Breast epithelium (tissue), 4 donors: ENCODE data around the gene PALM2AKAP2. TPM values are rescaled to one million over a fixed set of nuclear protein-coding genes. Genes with fewer than 3 reads are reported as not detected.

Experiments used
- DNase-seq, 2 donors: peaks; one replicate each; pipeline ENCODE4 v3.0.0-alpha.2; 2019; ENCODE audit warnings: low spot score in 2 of 2
- H3K27ac ChIP-seq, 2 donors: fragments of 200-600 bp; sonication (generic) in 1 of 2; one replicate each; pipeline ENCODE4 v1.5.1; 2016 to 2019; ENCODE audit warnings: mild to moderate bottlenecking in 1 of 2
- H3K27me3 ChIP-seq, 2 donors: fragments of 200-600 bp; sonication (generic) in 1 of 2; one replicate each; pipeline versions ENCODE4 v1.5.1 to v1.6.0; 2017 to 2019; ENCODE audit warnings: control low read depth in 1 of 2, mild to moderate bottlenecking in 1 of 2
- H3K36me3 ChIP-seq: fragments of 200-600 bp; one replicate; pipeline ENCODE4 v1.5.1; 2019
- H3K4me1 ChIP-seq, 2 donors: fragments of 200-600 bp; sonication (generic); one replicate each; pipeline ENCODE4 v1.5.1; 2016 to 2019; ENCODE audit warnings: control low read depth in 1 of 2
- H3K4me3 ChIP-seq, 3 donors: fragments of 200-600 bp; sonication (generic); 1 replicate in 2 of 3; 2 replicates in 1 of 3; pipeline ENCODE4 v1.5.1; 2016 to 2019; ENCODE audit warnings: mild to moderate bottlenecking in 3 of 3, moderate library complexity in 2 of 3
- H3K9me3 ChIP-seq, 2 donors: fragments of 200-600 bp; sonication (generic) in 1 of 2; one replicate each; pipeline ENCODE4 v1.5.1; 2016 to 2019; ENCODE audit warnings: control low read depth in 1 of 2
- POLR2A ChIP-seq: fragments of 450-650 bp; IDR thresholded peaks from one replicate; pipeline ENCODE4 v1.6.1; 2016; ENCODE audit warnings: antibody characterized with exemption, mild to moderate bottlenecking, moderate library complexity
- POLR2AphosphoS5 ChIP-seq, 3 donors: sonication (generic); formaldehyde crosslinking; IDR thresholded peaks; one replicate each; pipeline ENCODE4 v1.6.1; 2017; ENCODE audit warnings: antibody characterized with exemption in 3 of 3
- intact Hi-C: fragments of 100-400 bp; cut with DNase I; formaldehyde crosslinking; loops from one replicate; pipeline ENCODE4 v1.15.1; 2023; ENCODE audit warnings: low total_unique reads
- total RNA-seq, 3 donors: library from RNA; depleted of rRNA; stranded (reverse); fragments of >200 nt; gene quantifications; one replicate each; pipeline ENCODE4 v1.1.0, GENCODE V29; 2016
- TF ChIP-seq, protein P1 (sequence below), 3 donors: fragments of 450-650 bp; IDR thresholded peaks; one replicate each; pipeline ENCODE4 v1.5.1; 2016 to 2017; ENCODE audit warnings: antibody characterized with exemption in 3 of 3, mild to moderate bottlenecking in 3 of 3, moderate library complexity in 3 of 3

The PALM2AKAP2 gene
- total RNA-seq, 3 donors from 2014 or later = 6.4 to 41.4 (median 8.8) TPM

DNA sequence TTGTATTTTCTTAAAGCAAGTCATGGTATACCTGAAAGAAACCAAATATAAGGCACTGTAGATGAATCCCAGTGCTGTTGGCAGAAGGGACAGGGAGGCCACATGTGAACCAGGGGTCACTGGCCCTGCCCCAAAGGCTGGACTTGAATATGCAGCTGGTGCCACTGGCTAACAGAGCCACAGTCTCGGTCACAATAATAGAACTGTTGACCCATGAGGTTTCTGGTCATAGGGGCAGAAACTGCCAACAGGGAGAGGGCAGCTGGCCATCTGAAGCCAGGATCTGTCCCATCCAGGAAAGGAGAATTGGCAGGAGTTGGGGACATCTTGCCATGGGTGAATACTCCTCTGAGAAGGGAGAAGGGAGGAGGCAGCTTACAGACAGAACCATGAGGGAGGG lies 31.9 kb downstream of the PALM2AKAP2 start:
- Histone ChIP-seq H3K9me3 (no peaks in the 10 kb centered on the region), H3K4me1 (no peaks in the 10 kb centered on the region), H3K27ac (no peak overlapping the region), H3K36me3 (no peaks in the 10 kb centered on the region), H3K4me3 (no peak overlapping the region), H3K27me3 (no peaks in the 10 kb centered on the region)
- intact Hi-C loops = no loop called here
- no peak for DNase-seq
- TF ChIP-seq, protein P1, sequence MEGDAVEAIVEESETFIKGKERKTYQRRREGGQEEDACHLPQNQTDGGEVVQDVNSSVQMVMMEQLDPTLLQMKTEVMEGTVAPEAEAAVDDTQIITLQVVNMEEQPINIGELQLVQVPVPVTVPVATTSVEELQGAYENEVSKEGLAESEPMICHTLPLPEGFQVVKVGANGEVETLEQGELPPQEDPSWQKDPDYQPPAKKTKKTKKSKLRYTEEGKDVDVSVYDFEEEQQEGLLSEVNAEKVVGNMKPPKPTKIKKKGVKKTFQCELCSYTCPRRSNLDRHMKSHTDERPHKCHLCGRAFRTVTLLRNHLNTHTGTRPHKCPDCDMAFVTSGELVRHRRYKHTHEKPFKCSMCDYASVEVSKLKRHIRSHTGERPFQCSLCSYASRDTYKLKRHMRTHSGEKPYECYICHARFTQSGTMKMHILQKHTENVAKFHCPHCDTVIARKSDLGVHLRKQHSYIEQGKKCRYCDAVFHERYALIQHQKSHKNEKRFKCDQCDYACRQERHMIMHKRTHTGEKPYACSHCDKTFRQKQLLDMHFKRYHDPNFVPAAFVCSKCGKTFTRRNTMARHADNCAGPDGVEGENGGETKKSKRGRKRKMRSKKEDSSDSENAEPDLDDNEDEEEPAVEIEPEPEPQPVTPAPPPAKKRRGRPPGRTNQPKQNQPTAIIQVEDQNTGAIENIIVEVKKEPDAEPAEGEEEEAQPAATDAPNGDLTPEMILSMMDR (IDR thresholded peaks at IDR 0.05) = no peak
- TF ChIP-seq POLR2AphosphoS5 (IDR thresholded peaks at IDR 0.05) = no peak
- TF ChIP-seq POLR2A = no peak

DNA sequence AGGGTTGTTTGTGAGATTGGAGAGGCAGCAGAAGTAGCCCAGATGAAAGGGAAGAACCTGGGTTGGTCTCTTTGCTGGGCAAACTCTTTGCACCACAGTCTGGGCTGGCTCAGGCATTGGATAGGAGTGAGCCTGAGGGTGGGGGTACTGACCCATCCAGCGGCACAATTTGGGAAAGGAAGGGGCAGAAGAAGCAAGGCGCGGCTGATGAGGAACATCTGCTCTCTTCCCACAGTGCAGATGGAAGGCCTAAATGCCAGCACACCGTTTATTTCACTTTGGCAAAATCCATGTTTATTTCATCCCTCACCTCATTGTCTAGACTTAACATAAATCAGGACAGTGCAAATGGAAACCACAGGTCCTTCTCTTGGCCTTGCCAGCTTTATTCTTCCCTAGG lies 32.3 kb downstream of the PALM2AKAP2 start:
- DNase-seq = no peak
- TF ChIP-seq POLR2A = no peak
- TF ChIP-seq, protein P1 (IDR thresholded peaks at IDR 0.05) = no peak
- TF ChIP-seq POLR2AphosphoS5 (IDR thresholded peaks at IDR 0.05) = no peak
- no peak overlapping the region for H3K27ac ChIP-seq
- intact Hi-C loops = no loop called here
- no peaks in the 10 kb centered on the region for H3K9me3 ChIP-seq
- no peaks in the 10 kb centered on the region for H3K36me3 ChIP-seq
- H3K4me1 ChIP-seq = no peaks in the 10 kb centered on the region
- no peaks in the 10 kb centered on the region for H3K27me3 ChIP-seq
- H3K4me3 ChIP-seq = no peak overlapping the region

DNA sequence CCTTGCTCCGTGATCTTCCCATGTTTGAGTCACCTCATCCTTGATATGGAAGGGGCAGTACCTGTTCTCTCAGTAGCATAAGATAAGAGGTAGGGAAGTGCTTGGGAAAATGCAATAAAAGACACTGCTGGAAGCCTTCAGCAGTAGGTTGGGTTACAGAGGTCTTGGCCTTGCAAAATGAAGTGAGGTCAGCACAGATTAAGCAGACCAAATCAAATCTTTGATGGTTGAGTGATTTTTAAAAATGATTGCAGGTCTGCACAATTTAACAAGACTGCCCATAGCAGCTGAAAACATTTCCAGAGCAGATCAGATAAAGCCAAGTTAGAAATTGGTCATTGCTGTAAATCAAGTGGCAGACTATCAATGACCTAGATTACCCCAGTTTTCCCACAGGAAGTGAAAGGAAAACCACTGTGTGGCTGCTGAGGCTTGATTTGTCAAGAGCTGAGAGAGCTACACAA lies 32.9 kb downstream of the PALM2AKAP2 start:
- Histone ChIP-seq H3K4me1 (no peaks in the 10 kb centered on the region), H3K4me3 (no peak overlapping the region), H3K9me3 (no peaks in the 10 kb centered on the region), H3K36me3 (no peaks in the 10 kb centered on the region), H3K27ac (no peak overlapping the region), H3K27me3 (no peaks in the 10 kb centered on the region)
- intact Hi-C loops = no loop called here
- DNase-seq = no peak
- TF ChIP-seq POLR2AphosphoS5 (IDR thresholded peaks at IDR 0.05) (no peak), POLR2A (no peak)
- TF ChIP-seq, protein P1 (IDR thresholded peaks at IDR 0.05) = no peak

DNA sequence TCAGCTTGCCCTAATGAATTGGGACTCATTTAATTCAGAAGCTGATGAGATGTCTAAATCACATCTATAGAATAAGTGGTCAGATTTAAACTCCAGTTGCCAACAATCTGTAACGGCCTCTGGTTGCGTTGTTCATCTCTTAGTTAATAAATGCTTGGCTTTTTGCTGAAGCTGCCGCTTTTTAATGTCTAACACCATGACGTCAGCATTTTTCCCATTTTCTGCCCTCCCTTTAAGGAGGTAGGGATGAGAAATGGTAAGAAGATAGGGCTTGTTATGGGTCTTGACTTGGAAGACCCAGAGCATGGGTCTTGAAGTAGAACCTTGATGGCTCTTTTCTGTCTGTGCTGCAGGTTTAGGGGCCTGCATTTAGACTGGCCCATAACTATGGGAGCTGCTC lies 33.3 kb downstream of the PALM2AKAP2 start:
- no peaks in the 10 kb centered on the region for H3K36me3 ChIP-seq

DNA sequence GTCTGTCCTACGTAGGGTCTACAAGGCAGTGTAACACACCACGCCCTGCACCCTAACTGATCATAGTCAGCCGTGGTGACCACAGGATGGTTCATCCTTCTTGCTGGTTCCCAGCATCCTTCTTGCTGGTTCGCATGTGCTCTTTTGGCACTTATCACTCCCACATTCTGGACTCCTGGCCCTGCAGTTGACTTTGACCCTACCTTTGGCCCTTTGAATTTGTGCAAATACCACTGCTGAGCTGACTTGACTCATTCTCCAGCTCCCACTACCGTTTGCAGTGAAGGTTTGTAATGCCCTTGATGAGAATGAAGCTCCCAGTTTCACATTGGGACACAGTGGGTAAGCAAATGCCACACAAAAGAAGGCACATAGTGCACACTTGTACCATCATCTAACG lies 33.8 kb downstream of the PALM2AKAP2 start:
- H3K36me3 ChIP-seq = no peaks in the 10 kb centered on the region
- no peak overlapping the region for H3K27ac ChIP-seq
- no peaks in the 10 kb centered on the region for H3K27me3 ChIP-seq
- no peak overlapping the region for H3K4me3 ChIP-seq
- H3K4me1 ChIP-seq = no peaks in the 10 kb centered on the region
- H3K9me3 ChIP-seq = no peaks in the 10 kb centered on the region
- no peak for DNase-seq
- intact Hi-C loops = no loop called here
- TF ChIP-seq POLR2A = no peak
- TF ChIP-seq, protein P1 (IDR thresholded peaks at IDR 0.05) = no peak

More for the DNA sequence above, 33.3 kb downstream of the PALM2AKAP2 start:
- Histone ChIP-seq H3K27ac (no peak overlapping the region), H3K4me3 (no peak overlapping the region), H3K4me1 (no peaks in the 10 kb centered on the region), H3K9me3 (no peaks in the 10 kb centered on the region), H3K27me3 (no peaks in the 10 kb centered on the region)
- no peak for DNase-seq
- TF ChIP-seq, protein P1 (IDR thresholded peaks at IDR 0.05) = no peak
- TF ChIP-seq POLR2AphosphoS5 (IDR thresholded peaks at IDR 0.05) (no peak), POLR2A (no peak)
- intact Hi-C loops = no loop called here
